Mesodermal cell (in vitro differentiated cells): ENCODE measurements around the gene SPATA9. TPM values are rescaled to one million over a fixed set of nuclear protein-coding genes. Genes with fewer than 3 reads are reported as not detected.

ENCODE experiments used
- H3K27ac ChIP-seq: 2 replicates; pipeline ENCODE4 v1.7.0; 2013; ENCODE audit warnings: mild to moderate bottlenecking, low read depth, low read length, moderate library complexity; ENCODE audit not compliant: severe bottlenecking
- H3K36me3 ChIP-seq: 2 replicates; pipeline ENCODE4 v1.7.1; 2013; ENCODE audit warnings: mild to moderate bottlenecking, low read length, moderate library complexity; ENCODE audit not compliant: control insufficient read depth, insufficient read depth
- H3K4me1 ChIP-seq: one replicate; pipeline ENCODE4 v1.7.1; 2013; ENCODE audit warnings: mild to moderate bottlenecking, low read length; ENCODE audit not compliant: insufficient read depth, control insufficient read depth, poor library complexity, severe bottlenecking
- H3K4me3 ChIP-seq: 2 replicates; pipeline ENCODE4 v1.7.0; 2013; ENCODE audit warnings: low read length, control low read depth, mild to moderate bottlenecking; ENCODE audit not compliant: insufficient read depth, poor library complexity, severe bottlenecking; ENCODE audit errors: extremely low read depth
- H3K9me3 ChIP-seq: 2 replicates; pipeline ENCODE4 v1.7.1; 2013; ENCODE audit warnings: mild to moderate bottlenecking, low read length, moderate library complexity; ENCODE audit not compliant: control insufficient read depth
- WGBS, 2 experiments: methylation state at CpG; one replicate each; pipeline ENCODE4 v1.1.5; 2013; ENCODE audit warnings: missing lambda C conversion rate in 2 of 2; ENCODE audit not compliant: insufficient coverage in 2 of 2; 5-methylcytosine and 5-hydroxymethylcytosine counted together
- polyA plus RNA-seq, 2 experiments: library from polyadenylated mRNA; stranded (reverse); fragments of 50-300 nt; gene quantifications; one replicate each; pipeline ENCODE4 v1.2.3, GENCODE V29; 2013

Gene SPATA9, protein sequence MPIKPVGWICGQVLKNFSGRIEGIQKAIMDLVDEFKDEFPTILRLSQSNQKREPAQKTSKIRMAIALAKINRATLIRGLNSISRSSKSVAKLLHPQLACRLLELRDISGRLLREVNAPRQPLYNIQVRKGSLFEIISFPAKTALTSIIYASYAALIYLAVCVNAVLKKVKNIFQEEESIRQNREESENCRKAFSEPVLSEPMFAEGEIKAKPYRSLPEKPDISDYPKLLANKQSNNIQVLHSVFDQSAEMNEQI
- 0.88 TPM for polyA plus RNA-seq (2013, experiment 1 of 2)
- 0.71 TPM for polyA plus RNA-seq (2013, experiment 2 of 2)

DNA sequence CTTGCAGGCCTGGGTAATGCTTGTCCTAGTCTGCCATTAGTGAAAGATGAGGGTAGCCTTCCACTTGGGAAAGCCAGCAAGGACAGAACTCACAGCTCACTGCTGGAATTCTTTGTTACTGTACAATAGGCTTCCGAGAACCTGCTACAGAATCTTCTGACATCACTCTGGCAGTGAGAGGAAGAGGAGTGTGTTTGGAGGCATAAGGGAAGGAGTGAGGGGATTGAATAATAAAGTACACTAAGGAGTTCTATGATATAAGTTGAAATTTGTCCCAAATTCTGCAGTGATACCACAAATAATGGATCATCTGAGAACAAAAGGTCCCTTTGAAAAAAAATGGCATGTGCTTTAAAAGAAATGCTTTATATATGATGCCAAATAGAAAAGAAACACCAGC lies at the start of gene SPATA9:
TSS of gene SPATA9 (minus strand) at position 101 of the 400 bp plus-strand sequence. CDS start 137 bp downstream, outside the sequence.
- 100% methylated on average over 1 of the region's 1 CpG; no CpG with 5 or more reads in 1 of the 2 experiments for WGBS, 2 experiments
- Histone ChIP-seq H3K9me3 (no peaks in the 10 kb centered on the region), H3K4me1 (peaks cover 6% of the 10 kb centered on the region), H3K4me3 (no peak within 1 kb of the TSS), H3K27ac (no peak within 1 kb of the TSS), H3K36me3 (no peaks in the 10 kb centered on the region)

DNA sequence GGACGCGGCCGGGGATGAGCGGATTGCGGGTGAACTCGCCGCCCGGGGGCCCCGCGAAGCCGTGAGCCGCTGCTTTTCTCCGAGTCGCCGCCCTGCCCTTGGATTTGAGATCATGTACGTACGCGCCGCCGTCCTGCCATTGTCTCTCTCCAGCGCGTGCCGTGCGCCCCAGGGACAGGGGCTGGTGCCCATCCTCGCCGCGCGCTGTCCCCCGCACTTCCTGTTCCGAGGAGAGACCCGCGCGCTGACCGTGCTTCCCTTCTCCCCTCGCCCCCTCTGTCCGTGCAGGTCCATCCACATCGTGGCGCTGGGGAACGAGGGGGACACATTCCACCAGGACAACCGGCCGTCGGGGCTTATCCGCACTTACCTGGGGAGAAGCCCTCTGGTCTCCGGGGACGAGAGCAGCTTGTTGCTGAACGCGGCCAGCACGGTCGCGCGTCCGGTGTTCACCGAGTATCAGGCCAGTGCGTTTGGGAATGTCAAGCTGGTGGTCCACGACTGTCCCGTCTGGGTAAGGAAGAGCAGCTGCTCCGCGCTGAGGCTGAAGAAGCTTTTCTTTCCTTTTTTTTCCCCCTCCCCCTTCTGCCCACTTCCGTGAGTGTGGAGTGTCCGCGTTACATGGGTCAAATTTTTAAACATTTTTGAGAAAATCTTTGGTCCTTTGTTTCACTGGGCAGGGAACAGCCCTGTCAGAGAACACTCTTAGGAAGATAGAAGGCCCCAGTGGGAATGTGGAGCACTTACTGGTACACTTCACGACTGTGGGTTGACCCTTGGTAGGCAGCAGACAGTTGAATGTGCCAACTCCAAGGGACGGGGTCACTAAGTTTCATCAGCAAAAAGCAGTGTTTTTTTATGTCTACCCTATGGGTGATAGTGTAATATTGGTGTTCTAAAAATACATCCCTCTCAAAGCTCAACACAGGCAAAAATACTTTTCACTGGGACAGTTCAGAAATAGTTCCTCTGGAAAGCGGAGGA lies 49.1 kb upstream of the SPATA9 start:
- WGBS, 2 experiments, result 0% methylated on average over 46 to 50 of the region's 64 CpGs
- H3K9me3 ChIP-seq, result no peaks in the 10 kb centered on the region
- peaks cover 21% of the 10 kb centered on the region for H3K36me3 ChIP-seq
- H3K4me3 ChIP-seq, result peak overlapping the region; percentile 76
- peaks cover 34% of the 10 kb centered on the region for H3K4me1 ChIP-seq
- H3K27ac ChIP-seq, result peak overlapping the region; percentile 94

DNA sequence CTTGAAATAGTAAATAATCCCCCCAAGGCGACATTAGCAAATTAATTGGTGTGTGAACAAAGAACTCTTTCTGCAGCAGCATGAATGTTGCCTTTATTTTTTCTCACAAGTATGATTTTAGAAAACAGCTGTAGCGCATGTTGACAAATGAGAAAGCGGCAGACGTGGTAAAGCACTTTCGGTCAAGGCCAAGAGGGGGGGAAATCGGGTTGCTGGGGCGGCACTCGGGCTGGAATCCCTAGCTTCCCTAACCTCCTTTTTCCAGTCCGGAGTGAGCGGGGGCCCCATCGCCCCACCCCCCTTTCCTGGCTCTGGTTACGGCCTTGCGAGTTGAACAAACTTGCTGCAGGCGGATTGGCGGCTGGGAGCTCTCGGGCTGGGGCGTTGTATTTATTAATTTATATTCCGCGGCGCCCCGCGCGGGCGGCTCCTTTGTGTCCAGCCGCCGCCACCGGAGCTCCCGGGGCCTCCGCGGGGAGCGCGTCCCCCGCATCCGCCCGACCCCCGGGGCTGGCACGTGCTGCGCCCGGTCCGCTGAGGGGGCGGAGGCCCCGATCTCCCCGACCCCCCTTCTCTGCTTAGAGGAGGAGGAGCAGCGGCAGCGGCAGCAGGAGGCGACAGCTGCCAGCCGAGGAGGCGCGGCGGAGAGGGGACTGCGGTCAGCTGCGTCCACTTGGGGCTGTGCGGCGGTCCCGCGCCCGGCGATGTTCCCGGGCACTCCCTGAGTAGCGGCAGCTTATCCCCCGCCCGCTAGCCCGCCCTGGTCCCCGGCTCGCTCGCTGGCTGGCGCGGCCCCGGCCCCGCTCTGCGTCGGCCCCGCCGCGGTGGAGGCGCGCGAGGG lies 48.2 kb upstream of the SPATA9 start, which contains the start of gene RHOBTB3:
TSS of gene RHOBTB3 (plus strand) at position 607 of the 841 bp plus-strand sequence. CDS start 347 bp downstream, outside the sequence.
- Histone ChIP-seq H3K36me3 (peaks cover 18% of the 10 kb centered on the region), H3K27ac (peak within 1 kb of the TSS; percentile 94), H3K9me3 (no peaks in the 10 kb centered on the region), H3K4me1 (peaks cover 39% of the 10 kb centered on the region), H3K4me3 (peak within 1 kb of the TSS; percentile 76)
- 0 to 1% methylated on average over 36 to 44 of the region's 78 CpGs for WGBS, 2 experiments

DNA sequence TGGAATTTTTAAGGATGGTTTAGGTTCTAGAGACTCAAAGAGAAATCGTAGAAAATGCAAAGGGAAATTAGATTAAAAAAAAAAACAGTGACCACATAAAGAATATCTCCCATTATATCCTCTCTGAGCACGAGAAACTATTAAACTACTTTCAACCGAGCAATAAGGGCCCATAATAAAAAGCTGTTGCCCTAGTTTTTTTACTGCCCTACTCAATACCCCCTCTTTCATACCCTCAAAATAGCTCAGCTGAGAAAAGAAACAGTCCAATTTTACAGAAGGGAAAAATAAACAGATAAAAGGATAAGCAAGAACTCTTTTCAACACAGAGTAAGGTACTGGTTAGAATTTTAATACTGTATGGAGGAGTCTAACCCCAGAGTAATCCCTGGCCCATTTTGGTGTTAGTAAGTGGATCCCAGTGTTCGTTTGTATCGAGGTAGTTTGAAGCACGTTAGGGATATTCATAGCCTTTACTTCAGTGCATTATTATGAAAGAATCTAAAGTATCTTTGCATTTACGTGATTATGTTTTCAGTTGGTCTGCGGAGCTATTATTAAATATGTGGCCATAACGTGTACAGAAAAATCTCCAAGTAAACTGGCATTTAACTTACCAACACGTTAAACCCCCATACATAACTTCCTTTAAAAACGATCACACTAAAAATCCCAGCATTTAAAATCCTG lies 47.4 kb upstream of the SPATA9 start:
- no peaks in the 10 kb centered on the region for H3K9me3 ChIP-seq
- H3K4me1 ChIP-seq, result peaks cover 42% of the 10 kb centered on the region
- 86% methylated on average over 2 of the region's 11 CpGs; no CpG with 5 or more reads in 1 of the 2 experiments for WGBS, 2 experiments
- peak overlapping the region; percentile 94 for H3K27ac ChIP-seq
- peak overlapping the region; percentile 76 for H3K4me3 ChIP-seq
- H3K36me3 ChIP-seq, result peaks cover 11% of the 10 kb centered on the region

DNA sequence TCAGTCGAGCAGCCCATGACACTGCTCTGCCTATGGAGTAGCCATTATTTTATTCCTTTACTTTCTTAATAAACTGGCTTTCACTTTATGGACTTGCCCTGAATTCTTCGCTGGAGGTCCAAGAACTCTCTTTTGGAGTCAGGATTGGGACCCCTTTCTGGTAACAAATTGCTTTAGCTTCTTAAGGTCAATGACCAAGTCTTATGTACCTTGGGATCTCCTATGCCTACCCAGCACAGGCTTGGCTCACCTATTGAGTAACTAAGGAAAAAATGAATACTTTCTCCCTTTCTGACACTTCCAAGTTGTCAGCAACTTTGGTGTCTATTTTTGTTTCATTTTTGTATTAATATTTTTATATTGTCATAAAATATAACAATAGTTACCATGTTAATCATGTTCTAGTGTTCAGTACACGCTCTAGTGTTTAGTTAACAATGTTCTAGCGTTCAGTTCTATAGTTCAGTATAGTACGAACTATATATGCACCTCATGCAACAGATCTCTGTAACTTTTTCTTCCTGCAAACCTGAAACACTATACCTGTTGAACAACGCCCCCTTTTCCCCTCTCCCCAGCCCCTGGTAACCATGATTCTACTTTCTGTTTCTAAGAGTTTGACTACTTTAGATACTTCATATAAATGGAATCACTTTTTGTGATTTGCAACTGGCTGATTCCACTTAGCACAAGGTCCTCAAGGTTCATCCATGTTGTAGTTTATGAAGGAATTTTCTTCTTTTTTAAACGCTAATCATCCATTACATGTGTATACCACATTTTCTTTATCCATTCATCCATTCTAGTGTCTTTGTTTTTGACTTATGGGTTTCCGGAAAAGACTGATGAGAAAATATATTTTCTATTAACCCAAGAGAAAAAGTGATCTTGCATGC lies 46.6 kb upstream of the SPATA9 start:
- Histone ChIP-seq H3K9me3 (no peaks in the 10 kb centered on the region), H3K4me3 (no peak overlapping the region), H3K36me3 (peaks cover 6% of the 10 kb centered on the region), H3K27ac (no peak overlapping the region), H3K4me1 (peaks cover 41% of the 10 kb centered on the region)
- 95 to 100% methylated on average over 5 to 6 of the region's 8 CpGs for WGBS, 2 experiments

DNA sequence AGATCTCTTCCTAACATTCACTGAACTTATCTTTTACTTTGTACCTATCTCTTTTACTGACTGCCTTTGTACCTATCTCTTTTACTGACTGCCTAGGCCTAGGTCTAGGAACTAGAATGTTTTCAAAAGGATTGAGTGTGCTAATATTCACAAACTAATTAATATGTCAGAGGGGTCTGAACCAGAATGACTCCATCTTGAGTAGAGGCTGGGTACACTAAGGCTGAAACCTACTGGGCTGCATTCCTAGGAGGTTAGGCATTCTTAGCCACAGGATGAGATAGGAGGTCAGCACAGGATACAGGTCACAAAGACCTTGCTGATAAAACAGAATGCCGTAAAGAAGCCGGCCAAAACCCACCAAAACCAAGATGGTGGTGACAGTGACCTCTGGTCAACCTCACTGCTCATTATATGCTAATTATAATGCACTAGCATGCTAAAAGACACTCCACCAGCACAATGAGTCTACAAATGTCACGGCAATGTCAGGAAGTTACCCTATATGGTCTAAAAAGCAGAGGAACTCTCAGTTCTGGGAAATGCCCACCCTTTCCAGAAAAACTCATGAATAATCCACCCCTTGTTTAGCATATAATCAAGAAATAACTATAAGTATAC lies 45.8 kb upstream of the SPATA9 start:
- H3K27ac ChIP-seq, result no peak overlapping the region
- H3K4me1 ChIP-seq, result peaks cover 37% of the 10 kb centered on the region
- no peaks in the 10 kb centered on the region for H3K9me3 ChIP-seq
- peaks cover 3% of the 10 kb centered on the region for H3K36me3 ChIP-seq
- WGBS, 2 experiments, result 79 to 80% methylated on average over 2 of the region's 3 CpGs
- H3K4me3 ChIP-seq, result no peak overlapping the region

DNA sequence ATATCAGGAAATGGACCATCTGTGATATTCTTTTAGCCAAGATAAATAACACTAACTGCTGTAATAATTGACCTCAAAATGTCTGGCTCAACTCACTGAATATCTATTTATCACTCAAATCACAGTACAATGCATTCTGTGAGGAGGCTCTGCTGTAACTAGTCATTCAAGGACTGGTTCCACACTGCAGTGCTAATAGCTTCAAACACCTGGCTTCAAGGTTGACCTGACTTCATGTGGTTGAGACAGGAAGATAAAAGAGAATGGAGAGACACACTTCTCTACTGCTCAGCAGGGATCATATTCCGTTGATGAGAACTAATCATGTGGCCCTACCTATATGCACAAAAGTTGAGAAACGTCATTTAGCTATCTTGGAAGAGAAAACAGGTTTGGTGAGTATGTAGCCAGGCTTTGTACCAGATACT lies 45.0 kb upstream of the SPATA9 start:
- no peaks in the 10 kb centered on the region for H3K9me3 ChIP-seq
- no peak overlapping the region for H3K4me3 ChIP-seq
- no peaks in the 10 kb centered on the region for H3K36me3 ChIP-seq
- H3K4me1 ChIP-seq, result peaks cover 44% of the 10 kb centered on the region
- 100% methylated on average over 1 to 2 of the region's 2 CpGs for WGBS, 2 experiments
- H3K27ac ChIP-seq, result no peak overlapping the region

DNA sequence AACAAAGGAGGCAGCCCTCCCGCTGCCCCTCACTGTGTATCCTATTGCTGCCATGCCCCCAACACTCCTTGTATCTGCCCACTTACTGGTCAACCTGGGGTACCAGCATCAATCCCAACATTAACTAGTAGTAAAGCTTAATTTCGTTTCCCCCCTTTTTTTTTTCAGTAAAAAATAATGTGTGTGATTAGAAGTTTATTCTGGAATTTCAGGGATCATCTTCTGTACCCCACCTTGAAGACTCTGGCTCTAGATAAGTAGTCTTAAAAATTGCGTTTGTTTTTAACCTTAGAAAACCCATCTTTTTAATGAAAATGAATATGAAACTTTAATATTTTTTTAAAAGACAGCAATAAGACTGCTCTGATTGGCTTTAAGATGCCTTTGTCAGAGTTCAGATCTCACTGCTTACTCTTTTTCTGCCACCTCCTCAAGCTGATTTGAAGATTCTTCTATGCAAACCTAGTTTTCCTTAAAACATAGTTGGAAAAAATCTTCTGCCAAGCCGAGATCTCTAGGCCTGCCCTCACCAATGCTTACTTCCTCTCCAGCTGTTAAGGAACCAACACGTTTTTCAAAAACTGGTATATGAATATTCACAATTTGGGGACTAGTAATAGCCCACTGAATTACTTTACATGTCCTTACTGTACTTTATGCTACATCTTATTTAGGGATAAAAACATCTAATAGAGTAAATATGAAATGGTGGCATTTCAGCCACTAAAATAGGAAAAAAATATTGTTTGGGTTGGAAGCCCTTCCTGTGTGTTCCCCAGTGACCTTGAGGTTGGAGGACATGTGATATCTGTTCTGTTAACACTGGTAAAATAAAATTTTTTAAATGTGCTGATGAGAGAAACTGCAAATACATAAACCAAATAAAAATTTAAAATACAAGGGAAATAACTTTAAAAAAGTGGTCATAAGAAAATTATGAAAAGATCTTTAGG lies 44.3 kb upstream of the SPATA9 start:
- Histone ChIP-seq H3K4me3 (no peak overlapping the region), H3K4me1 (peaks cover 44% of the 10 kb centered on the region), H3K36me3 (no peaks in the 10 kb centered on the region), H3K27ac (no peak overlapping the region), H3K9me3 (no peaks in the 10 kb centered on the region)
- 60 to 75% methylated on average over 1 of the region's 5 CpGs for WGBS, 2 experiments
